Kidney tubule cell (primary cell): Measurements from ENCODE around the gene UHRF1.
A peak's percentile ranks its signal among the peaks of the same experiment; 100 is the strongest.
"Not testable (repeated sequence)": the region's sequence is repeated elsewhere in the genome, so short reads cannot be mapped to it uniquely, and the experiment has no call there.

Experiments
- DNase-seq: peaks from one replicate; pipeline ENCODE4 v3.0.0-alpha.2; 2018; ENCODE audit warnings: low spot score

Gene UHRF1

GRCh38 chr19:4900879-4901278 is 8.4 kb upstream of the UHRF1 start:
- DNase-seq = not testable (repeated sequence)

DNA sequence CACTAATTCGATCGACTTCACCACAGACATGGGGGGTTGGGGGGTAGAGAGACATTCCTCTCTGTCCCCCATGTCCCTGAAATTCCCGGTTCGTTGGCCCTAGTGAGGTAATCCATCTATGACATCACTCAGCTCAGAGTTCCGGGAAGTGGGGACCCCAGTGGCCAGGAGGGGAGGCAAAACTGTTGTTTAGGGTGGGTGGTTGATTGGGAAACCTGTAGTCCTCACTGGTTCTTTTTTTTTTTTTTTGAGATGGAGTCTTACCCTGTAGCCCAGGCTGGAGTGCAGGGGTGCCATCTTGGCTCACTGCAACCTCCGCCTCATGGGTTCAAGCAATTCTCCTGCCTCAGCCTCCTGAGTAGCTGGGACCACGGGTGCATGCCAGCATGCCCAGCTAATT is 6.5 kb upstream of the UHRF1 start, which contains the start of gene ARRDC5:
TSS of gene ARRDC5 (minus strand) at position 101 of the 400 bp plus-strand sequence. CDS start at position 30, 71 bp downstream.
- DNase-seq = no peak

DNA sequence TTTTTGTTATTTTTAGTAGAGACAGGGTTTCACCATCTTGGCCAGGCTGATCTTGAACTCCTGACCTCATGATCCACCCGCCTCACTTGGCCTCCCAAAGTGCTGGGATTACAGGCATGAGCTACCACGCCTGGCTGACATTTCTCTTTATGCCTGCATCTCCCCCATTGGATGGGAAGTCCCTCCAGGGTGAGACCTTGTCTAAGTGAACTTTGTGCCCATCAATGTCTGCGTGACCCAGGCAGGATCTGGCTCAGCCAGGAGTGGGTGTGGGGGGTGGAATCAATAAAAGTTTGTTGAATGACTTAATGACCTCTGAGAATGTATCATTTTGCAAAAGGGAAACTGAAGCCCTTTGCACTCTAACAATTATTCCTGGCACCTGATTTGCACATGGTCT is 4.8 kb upstream of the UHRF1 start:
- DNase-seq = no peak

DNA sequence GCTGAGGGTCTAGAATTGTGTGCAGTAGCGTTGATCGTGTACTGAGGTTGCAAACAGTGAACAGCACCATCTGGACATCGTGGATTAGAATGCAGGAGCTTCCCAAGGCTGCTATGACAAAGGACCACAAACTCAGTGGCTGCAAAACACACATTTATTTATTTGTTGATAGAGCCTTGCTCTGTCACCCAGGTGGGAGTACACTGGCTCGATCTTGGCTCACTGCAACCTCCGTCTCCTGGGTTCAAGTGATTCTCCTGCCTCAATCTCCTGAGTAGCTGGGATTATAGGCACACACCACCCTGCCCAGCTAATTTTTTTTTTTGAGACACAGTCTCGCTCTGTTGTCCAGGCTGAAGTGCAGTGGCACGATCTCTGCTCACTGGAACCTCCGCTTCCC is 2.3 kb upstream of the UHRF1 start:
- no peak for DNase-seq

DNA sequence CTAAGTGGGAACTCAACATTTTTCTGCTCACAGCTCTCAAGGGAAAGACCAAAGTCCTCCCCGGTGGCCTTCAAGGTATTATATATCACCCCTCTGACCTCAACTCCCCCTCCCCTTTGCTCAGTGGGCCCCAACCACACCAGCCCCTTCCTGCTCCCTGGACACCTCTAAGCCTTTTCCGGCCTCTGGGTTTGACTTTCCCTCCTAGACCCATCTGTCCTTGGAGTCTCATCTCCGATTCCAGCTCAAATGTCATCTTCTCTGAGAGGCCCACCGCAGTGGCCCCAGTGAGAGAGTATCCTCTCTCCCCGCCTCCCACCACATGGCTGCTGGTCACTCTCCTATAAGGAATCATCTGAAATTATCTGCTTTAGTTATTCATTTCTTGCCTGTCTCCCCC is 941 bp upstream of the UHRF1 start:
- DNase-seq = no peak

- DNase-seq = no peak
Measured at GRCh38 chr19:4908781-4909155, 533 bp upstream of the UHRF1 start.

DNA sequence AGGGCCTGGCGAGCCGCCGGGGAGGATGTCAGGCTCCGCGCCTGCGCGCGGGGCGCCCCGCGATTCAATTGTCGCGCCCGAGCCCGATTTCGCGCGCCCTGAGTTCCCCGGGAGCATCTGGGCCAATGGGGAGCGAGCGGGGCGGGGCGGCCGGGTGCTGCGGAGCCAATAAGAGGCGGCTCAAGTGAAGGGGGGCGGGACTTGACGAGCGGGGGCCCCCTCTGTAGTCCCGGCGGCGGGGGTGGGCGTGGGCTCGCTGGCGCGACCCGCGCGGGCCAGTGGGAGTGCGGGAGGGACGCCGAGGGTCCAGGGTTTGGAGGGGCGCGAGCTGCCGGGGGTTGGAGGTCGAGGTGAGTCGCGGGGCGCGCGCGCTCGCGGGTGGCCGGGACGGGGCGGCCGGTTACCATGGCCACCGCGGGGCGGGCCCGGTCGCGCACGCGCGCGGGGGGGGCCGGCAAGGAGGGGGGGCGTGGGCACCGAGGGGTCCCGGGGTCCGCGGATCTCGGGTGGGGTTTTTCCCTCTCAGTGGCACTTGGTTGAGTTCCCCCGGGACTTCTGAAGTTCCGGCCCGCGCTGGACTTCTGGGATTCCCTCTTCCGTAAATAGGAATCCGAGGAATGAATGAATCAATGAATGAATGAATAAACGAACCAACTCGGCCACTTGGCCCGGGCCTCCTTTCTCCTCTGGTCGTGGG is 744 bp downstream of the UHRF1 start:
- DNase-seq = peak; percentile 91

DNA sequence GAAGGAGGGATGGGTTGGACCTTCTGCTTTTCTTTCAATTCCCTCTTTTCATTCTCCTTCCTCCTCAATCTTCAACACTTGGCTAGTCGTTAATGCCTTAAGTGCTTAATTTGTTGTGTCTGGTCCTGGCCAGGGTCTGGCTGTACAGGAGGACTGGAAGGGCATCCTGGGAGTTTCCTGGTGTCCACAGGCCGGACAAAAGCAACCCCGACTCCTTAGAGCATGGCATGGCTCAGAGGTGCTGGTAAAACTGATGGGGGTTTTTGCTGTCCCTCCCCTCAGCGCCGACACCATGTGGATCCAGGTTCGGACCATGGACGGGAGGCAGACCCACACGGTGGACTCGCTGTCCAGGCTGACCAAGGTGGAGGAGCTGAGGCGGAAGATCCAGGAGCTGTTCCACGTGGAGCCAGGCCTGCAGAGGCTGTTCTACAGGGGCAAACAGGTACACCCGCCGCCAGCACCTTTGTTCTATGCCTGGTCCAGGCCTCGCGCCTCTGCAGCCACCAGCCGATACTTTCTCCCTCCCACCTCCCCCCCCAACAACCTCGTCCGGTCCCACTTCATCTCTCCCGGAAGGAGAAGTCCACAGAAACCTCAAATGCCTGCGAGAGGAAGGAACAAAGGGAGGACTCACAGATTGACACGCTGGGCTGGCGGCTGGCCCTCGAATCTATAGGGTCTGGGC is 1.4 kb downstream of the UHRF1 start:
- DNase-seq = peak; percentile 69

GRCh38 chr19:4911314-4911713 is 2.0 kb downstream of the UHRF1 start:
- no peak for DNase-seq

- peak; percentile 100 for DNase-seq
Measured at GRCh38 chr19:4911786-4912672, 2.7 kb downstream of the UHRF1 start.

DNA sequence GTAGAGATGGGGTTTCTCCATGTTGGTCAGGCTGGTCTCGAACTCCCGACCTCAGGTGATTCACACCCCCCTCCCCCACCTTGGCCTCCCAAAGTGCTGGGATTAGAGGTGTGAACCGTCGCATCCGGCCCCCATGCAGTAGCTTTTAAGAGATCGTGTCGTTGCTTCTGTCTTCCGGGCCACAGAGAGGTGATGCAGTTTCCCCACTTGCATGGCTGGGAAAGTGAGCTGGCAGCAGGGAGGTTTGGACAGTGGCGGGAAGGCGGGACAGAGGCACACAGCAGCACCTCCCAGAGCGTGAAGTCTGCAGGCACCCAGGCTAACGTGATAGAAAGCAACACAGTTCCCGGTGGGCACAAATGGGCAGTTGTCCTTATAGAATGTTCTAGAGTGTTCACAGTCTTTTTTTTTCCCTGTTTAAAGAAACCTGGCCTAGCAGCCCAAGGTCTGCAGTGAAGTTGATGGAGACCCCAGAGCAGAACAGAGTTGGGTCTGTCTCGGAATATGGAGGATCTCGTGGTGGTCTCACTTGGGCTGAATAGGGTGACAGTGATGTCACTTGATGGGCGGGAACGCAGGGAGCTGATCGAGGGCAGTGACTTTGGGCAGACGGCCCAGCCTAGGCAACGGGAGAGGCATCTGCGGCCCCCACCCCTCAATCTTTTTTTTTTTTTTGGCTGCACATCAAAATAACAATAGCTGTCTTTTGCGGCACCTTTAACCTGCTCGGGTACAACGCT is 4.9 kb downstream of the UHRF1 start:
- no peak for DNase-seq

GRCh38 chr19:4914736-4915501 is 5.6 kb downstream of the UHRF1 start:
- DNase-seq = peak; percentile 79

GRCh38 chr19:4916292-4917082 is 7.2 kb downstream of the UHRF1 start:
- DNase-seq = no peak

DNA sequence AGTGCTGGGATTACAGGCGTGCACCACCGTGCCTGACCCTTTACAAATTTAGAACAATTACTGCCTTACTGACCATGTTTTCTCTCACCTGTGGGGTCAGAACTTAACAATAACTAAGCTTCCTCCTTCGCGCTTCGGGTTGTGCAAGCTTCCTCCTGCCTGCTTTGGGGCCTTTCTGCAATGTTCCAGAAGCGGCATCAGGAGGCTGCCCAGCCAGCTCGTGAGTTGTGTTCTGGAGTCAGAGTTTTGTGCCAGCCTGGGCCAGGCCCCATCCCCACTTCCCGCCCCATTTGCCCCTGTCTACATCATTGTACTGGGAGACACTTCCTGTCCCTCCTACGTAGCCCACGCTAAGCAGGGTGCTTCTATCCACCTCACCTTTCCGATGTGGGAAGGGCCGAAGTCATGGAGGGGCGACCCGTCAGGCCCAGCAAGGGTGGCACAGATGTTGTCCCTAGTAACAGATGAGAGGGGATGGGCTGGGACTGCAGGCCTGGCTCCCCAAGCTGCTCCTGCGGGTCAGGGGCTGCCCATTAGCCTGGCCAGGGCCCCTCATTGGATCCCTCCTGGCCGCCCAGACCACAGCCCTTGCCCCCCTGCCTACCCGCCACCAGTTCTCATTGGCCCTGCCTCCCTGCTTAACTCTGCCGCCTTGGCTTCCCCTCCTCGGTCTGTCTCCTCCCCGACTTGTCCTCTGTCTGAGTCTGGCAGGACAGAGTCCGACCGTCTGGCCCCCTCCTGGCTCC is 13.4 kb downstream of the UHRF1 start:
- no peak for DNase-seq

GRCh38 chr19:4923276-4923747 is 14.0 kb downstream of the UHRF1 start:
- no peak for DNase-seq

DNA sequence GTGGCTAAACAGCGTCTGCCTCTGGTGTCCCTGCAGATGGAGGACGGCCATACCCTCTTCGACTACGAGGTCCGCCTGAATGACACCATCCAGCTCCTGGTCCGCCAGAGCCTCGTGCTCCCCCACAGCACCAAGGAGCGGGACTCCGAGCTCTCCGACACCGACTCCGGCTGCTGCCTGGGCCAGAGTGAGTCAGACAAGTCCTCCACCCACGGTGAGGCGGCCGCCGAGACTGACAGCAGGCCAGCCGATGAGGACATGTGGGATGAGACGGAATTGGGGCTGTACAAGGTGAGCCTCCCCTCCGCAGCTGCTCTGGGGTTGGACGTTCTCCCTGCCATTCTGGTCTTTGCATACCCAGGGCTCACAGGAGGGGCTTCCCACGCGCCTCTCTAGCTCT is 19.9 kb downstream of the UHRF1 start:
- no peak for DNase-seq

DNA sequence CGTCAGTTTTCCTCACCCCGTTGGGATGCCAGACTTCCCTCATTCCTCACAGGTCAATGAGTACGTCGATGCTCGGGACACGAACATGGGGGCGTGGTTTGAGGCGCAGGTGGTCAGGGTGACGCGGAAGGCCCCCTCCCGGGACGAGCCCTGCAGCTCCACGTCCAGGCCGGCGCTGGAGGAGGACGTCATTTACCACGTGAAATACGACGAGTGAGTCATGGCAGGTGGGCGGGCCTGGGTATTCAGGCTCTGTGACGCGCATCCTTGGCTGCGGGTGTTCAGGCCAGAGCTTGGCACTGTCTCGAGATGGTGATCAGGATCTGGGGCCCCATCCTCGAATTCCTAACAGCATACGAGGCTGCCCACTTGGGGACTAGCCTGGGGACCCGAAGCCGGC is 21.4 kb downstream of the UHRF1 start:
- no peak for DNase-seq

DNA sequence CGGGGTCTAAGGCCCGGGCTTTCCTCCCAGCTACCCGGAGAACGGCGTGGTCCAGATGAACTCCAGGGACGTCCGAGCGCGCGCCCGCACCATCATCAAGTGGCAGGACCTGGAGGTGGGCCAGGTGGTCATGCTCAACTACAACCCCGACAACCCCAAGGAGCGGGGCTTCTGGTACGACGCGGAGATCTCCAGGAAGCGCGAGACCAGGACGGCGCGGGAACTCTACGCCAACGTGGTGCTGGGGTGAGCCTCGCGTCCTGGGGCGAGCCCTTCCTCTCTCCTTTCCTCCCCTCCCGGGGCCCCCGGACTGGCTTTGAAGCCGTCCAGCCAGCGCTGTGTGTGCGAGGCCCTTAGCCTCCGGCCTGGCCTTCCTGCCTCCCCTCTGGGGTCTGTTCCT is 23.4 kb downstream of the UHRF1 start:
- no peak for DNase-seq

DNA sequence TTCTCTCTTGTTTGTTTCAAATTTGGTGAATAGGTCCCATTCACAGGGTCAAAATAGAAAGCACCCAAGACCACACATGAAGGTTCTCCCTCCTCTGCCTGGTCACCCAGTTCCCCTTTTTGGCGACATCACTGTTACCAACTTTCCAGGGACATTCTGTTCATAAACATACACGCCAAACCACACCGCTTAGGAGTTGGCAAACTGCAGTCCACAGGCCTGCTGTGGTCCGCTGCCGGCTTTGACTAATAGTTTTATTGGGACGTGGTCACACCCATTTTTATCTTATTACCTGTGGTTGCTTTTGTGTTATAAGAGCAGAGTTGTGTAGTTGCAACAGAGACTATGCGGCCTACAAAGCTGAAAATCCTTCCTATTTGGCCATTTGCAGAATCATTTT is 24.2 kb downstream of the UHRF1 start:
- DNase-seq = no peak

DNA sequence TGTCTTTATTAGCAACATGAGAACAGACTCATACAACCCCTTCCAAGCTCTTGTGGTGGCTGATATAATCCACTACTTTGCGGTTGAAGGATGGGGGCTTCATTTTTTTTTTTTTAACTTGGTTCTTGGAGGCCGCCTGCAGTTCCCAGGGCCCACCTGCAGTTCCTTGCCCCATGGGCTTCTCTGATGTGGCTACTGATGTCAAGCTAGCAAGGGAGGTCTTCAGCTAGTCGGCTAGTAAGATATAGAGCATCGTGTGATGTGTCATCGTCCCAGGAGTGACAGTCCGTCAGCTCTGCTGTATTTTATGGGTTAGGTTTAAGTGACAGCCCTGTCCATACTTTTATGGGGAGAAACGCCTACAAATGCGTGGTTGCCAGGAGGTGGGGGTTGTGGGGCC is 26.1 kb downstream of the UHRF1 start:
- no peak for DNase-seq
